RPMI7951 (cell line): ENCODE measurements around the gene SLC10A2. TPM values are rescaled to one million over a fixed set of nuclear protein-coding genes. Genes with fewer than 3 reads are reported as not detected.

Source experiments
- DNase-seq: peaks from one replicate; pipeline ENCODE4 v3.0.0-alpha.2; 2012; ENCODE audit warnings: low read depth
- total RNA-seq: library from RNA; depleted of rRNA; stranded (reverse); fragments of >200 nt; shearing (Covaris generic); gene quantifications from 2 replicates; pipeline ENCODE4 v1.2.3, GENCODE V29; 2014

SLC10A2 gene
- total RNA-seq, 1 experiment from 2014 or later: not detected

- DNase-seq: no peak
These were observed 11.1 kb downstream of the SLC10A2 start for GRCh38 chr13:103055166-103055565.

- DNase-seq: no peak
These were observed 19.5 kb downstream of the SLC10A2 start for GRCh38 chr13:103046676-103047075.

- no peak for DNase-seq
These were observed 22.2 kb downstream of the SLC10A2 start for GRCh38 chr13:103044056-103044455.

- DNase-seq: no peak
These were observed 26.2 kb downstream of the SLC10A2 start for GRCh38 chr13:103040006-103040405.

GRCh38 chr13:103039183-103039582 is 27.0 kb downstream of the SLC10A2 start:
- no peak for DNase-seq

- no peak for DNase-seq
These were observed 29.9 kb downstream of the SLC10A2 start for GRCh38 chr13:103036268-103036667.

- no peak for DNase-seq
These were observed 32.2 kb downstream of the SLC10A2 start for GRCh38 chr13:103033999-103034398.

- no peak for DNase-seq
These were observed 34.8 kb downstream of the SLC10A2 start for GRCh38 chr13:103031332-103031873.

- DNase-seq: no peak
These were observed 35.4 kb downstream of the SLC10A2 start for GRCh38 chr13:103030776-103031175.

GRCh38 chr13:103029798-103030197 is 36.4 kb downstream of the SLC10A2 start:
- no peak for DNase-seq

GRCh38 chr13:103022336-103022735 is 43.9 kb downstream of the SLC10A2 start:
- DNase-seq: no peak

GRCh38 chr13:103018556-103018955 is 47.7 kb downstream of the SLC10A2 start:
- no peak for DNase-seq

- DNase-seq: no peak
These were observed 53.6 kb downstream of the SLC10A2 start for GRCh38 chr13:103012646-103013045.

GRCh38 chr13:103009051-103009840 is 57.0 kb downstream of the SLC10A2 start:
- no peak for DNase-seq

GRCh38 chr13:103007427-103007762 is 58.8 kb downstream of the SLC10A2 start:
- DNase-seq: no peak

- no peak for DNase-seq
These were observed 59.4 kb downstream of the SLC10A2 start for GRCh38 chr13:103006641-103007426.

GRCh38 chr13:103004661-103005345 is 61.4 kb downstream of the SLC10A2 start:
- no peak for DNase-seq

- no peak for DNase-seq
These were observed 62.6 kb downstream of the SLC10A2 start for GRCh38 chr13:103003631-103004030.

GRCh38 chr13:103002279-103002678 is 63.9 kb downstream of the SLC10A2 start:
- no peak for DNase-seq

GRCh38 chr13:103000157-103000556 is 66.1 kb downstream of the SLC10A2 start:
- DNase-seq: no peak

GRCh38 chr13:102999499-102999898 is 66.7 kb downstream of the SLC10A2 start:
- no peak for DNase-seq
